HG02943 (cell line): ENCODE results near the gene LDB2.
"Not testable (repeated sequence)": the region's sequence is repeated elsewhere in the genome, so short reads cannot be mapped to it uniquely, and the experiment has no call there.

Source experiments
- ATAC-seq: cut with Tn5 transposase; IDR thresholded peaks from one replicate; pipeline ENCODE4 v1.9.1; 2021; ENCODE audit warnings: mild to moderate bottlenecking, low read depth, moderate library complexity; ENCODE audit not compliant: unreplicated experiment

The LDB2 gene

GRCh38 chr4:16665942-16666551 is 232.4 kb downstream of the LDB2 start:
- no peak for ATAC-seq

- ATAC-seq, result no peak
Observed at GRCh38 chr4:16663732-16664131, 234.7 kb downstream of the LDB2 start.

GRCh38 chr4:16663307-16663706 is 235.1 kb downstream of the LDB2 start:
- ATAC-seq, result no peak

- ATAC-seq, result no peak
Observed at GRCh38 chr4:16661813-16662212, 236.6 kb downstream of the LDB2 start.

- ATAC-seq, result no peak
Observed at GRCh38 chr4:16660656-16661055, 237.8 kb downstream of the LDB2 start.

- ATAC-seq, result no peak
Observed at GRCh38 chr4:16659694-16660093, 238.8 kb downstream of the LDB2 start.

GRCh38 chr4:16659079-16659478 is 239.4 kb downstream of the LDB2 start:
- no peak for ATAC-seq

- no peak for ATAC-seq
Observed at GRCh38 chr4:16658183-16658582, 240.3 kb downstream of the LDB2 start.

GRCh38 chr4:16655111-16655510 is 243.3 kb downstream of the LDB2 start:
- ATAC-seq, result no peak

GRCh38 chr4:16652732-16653305 is 245.6 kb downstream of the LDB2 start:
- no peak for ATAC-seq

GRCh38 chr4:16646459-16646858 is 252.0 kb downstream of the LDB2 start:
- no peak for ATAC-seq

GRCh38 chr4:16643893-16644292 is 254.6 kb downstream of the LDB2 start:
- ATAC-seq, result no peak

- ATAC-seq, result no peak
Observed at GRCh38 chr4:16642897-16643296, 255.5 kb downstream of the LDB2 start.

- no peak for ATAC-seq
Observed at GRCh38 chr4:16641971-16642370, 256.5 kb downstream of the LDB2 start.

- no peak for ATAC-seq
Observed at GRCh38 chr4:16636912-16637630, 261.4 kb downstream of the LDB2 start.

GRCh38 chr4:16636304-16636703 is 262.1 kb downstream of the LDB2 start:
- ATAC-seq, result no peak

GRCh38 chr4:16629274-16629673 is 269.2 kb downstream of the LDB2 start:
- not testable (repeated sequence) for ATAC-seq

GRCh38 chr4:16628835-16629234 is 269.6 kb downstream of the LDB2 start:
- not testable (repeated sequence) for ATAC-seq

GRCh38 chr4:16627999-16628398 is 270.4 kb downstream of the LDB2 start:
- no peak for ATAC-seq

- no peak for ATAC-seq
Observed at GRCh38 chr4:16626945-16627344, 271.5 kb downstream of the LDB2 start.

- ATAC-seq, result no peak
Observed at GRCh38 chr4:16622826-16623225, 275.6 kb downstream of the LDB2 start.

- ATAC-seq, result no peak
Observed at GRCh38 chr4:16617435-16617834, 281.0 kb downstream of the LDB2 start.
